HG03159 (cell line): ENCODE measurements around the gene VSIG10.
"Not testable (repeated sequence)": the region's sequence is repeated elsewhere in the genome, so short reads cannot be mapped to it uniquely, and the experiment has no call there.

Source experiments
- ATAC-seq: cut with Tn5 transposase; IDR thresholded peaks from one replicate; pipeline ENCODE4 v1.9.1; 2021; ENCODE audit warnings: mild to moderate bottlenecking, moderate library complexity; ENCODE audit not compliant: unreplicated experiment

VSIG10 gene

GRCh38 chr12:118103601-118104382 lies at the start of gene VSIG10:
VSIG10 (minus strand) TSS chr12:118104011; CDS start chr12:118103671, 340 bp downstream.
- ATAC-seq: no peak

- no peak for ATAC-seq
These were observed 47.9 kb upstream of the VSIG10 start for GRCh38 chr12:118151755-118152154.

GRCh38 chr12:118150625-118151024 lies 46.8 kb upstream of the VSIG10 start:
- ATAC-seq: no peak

- no peak for ATAC-seq
These were observed 44.5 kb upstream of the VSIG10 start for GRCh38 chr12:118148287-118148686.

GRCh38 chr12:118145798-118146156 lies 42.0 kb upstream of the VSIG10 start:
- ATAC-seq: no peak

- ATAC-seq: peak; percentile 57
These were observed 41.4 kb upstream of the VSIG10 start for GRCh38 chr12:118145113-118145797.

GRCh38 chr12:118144499-118144898 lies 40.7 kb upstream of the VSIG10 start:
- ATAC-seq: no peak

- no peak for ATAC-seq
These were observed 37.0 kb upstream of the VSIG10 start for GRCh38 chr12:118140825-118141224.

- no peak for ATAC-seq
These were observed 33.4 kb upstream of the VSIG10 start for GRCh38 chr12:118137148-118137678.

GRCh38 chr12:118136559-118137003 lies 32.8 kb upstream of the VSIG10 start:
- ATAC-seq: peak; percentile 37

GRCh38 chr12:118135788-118136558 lies 32.2 kb upstream of the VSIG10 start, which contains the start of gene PEBP1:
PEBP1 (plus strand) TSS chr12:118136124; CDS start chr12:118136210, 86 bp downstream.
- ATAC-seq: peak; percentile 96

- not testable (repeated sequence) for ATAC-seq
These were observed 25.6 kb upstream of the VSIG10 start for GRCh38 chr12:118129436-118129835.

- ATAC-seq: no peak
These were observed 24.1 kb upstream of the VSIG10 start for GRCh38 chr12:118127867-118128266.

- ATAC-seq: no peak
These were observed 22.4 kb upstream of the VSIG10 start for GRCh38 chr12:118126119-118126757.

- ATAC-seq: no peak
These were observed 21.9 kb upstream of the VSIG10 start for GRCh38 chr12:118125743-118126118.

- no peak for ATAC-seq
These were observed 20.6 kb upstream of the VSIG10 start for GRCh38 chr12:118124333-118124874.

GRCh38 chr12:118122264-118122663 lies 18.5 kb upstream of the VSIG10 start:
- no peak for ATAC-seq

- peak; percentile 90 for ATAC-seq
These were observed 17.0 kb upstream of the VSIG10 start for GRCh38 chr12:118120579-118121363.

- no peak for ATAC-seq
These were observed 15.7 kb upstream of the VSIG10 start for GRCh38 chr12:118119449-118119879.
